ENCODE data around the gene GCC2. TPM values are rescaled to one million over a fixed set of nuclear protein-coding genes. Genes with fewer than 3 reads are reported as not detected.

GCC2 gene
- total and polyA plus RNA-seq, 2 of the 13 experiments (the other 11 are each of a cell fraction or from before 2014, with no cell fraction given) = 17.6 to 22.5 TPM

- H3K9me3 ChIP-seq (ENCODE audit: low read length) = no peaks in the 10 kb centered on the region
- ChIA-PET CTCF (ENCODE audit: low intra/inter-chr PET ratio, low total read pairs) (no interaction called here), POLR2A (interaction anchor here (2.1 kb wide), 1 partner anchor 14 kb away, joined by 8 read pairs; the partner anchor contains the start of gene LIMS1)
- in situ Hi-C loops (cut with HindIII; ENCODE audit: extremely low pct_ligation_motif_present, low pct_unique_long_range_greater_than_20kb) (no loop called here), intact Hi-C loops (cut with micrococcal nuclease; ENCODE audit: unreplicated experiment) (no loop called here)
- peaks cover 0 to 3% of the 10 kb centered on the region in 2 experiments; a peak in 2 of 5 replicates for H3K36me3 ChIP-seq (replicated peaks in 1 of 2; ENCODE audit: control insufficient read depth in 1 of 2, insufficient read depth in 2 of 2, low read length in 2 of 2)
- TF ChIP-seq ZNF232 (CRISPR knock-in tag; IDR thresholded peaks at IDR 0.05; ENCODE audit: borderline replicate concordance) (no peak), EED (CRISPR knock-in tag; IDR thresholded peaks at IDR 0.05) (no peak), ARNT (IDR thresholded peaks at IDR 0.05) (no peak), ZBTB1 (CRISPR knock-in tag; IDR thresholded peaks at IDR 0.05; ENCODE audit: borderline replicate concordance) (no peak)
- DNase-seq (ENCODE audit: low spot score) = no peak
- WGBS (ENCODE audit: low lambda C conversion rate) = 93% methylated on average over 9 of the region's 9 CpGs
- H3K9ac ChIP-seq (ENCODE audit: insufficient read depth, low read depth, low read length) = no peak overlapping the region
- TSS peak; percentile 11 for BruUV-seq (replicated peaks)
- H3K4me1 ChIP-seq (ENCODE audit: insufficient read depth, low read length) = peaks cover 16% of the 10 kb centered on the region
- ATAC-seq = no peak
- peaks cover 14% of the 10 kb centered on the region for H4K20me1 ChIP-seq (ENCODE audit: insufficient read depth, low read length)
- no peak overlapping the region for H3K4me3 ChIP-seq (replicated peaks in 1 of 3; ENCODE audit: insufficient read depth in 1 of 3, low read depth in 2 of 3, low read length in 3 of 3)
- H3K27ac ChIP-seq (ENCODE audit: extremely low read length, insufficient read depth, low read length) = no peak overlapping the region
- H3K79me2 ChIP-seq (ENCODE audit: insufficient read depth, low read length) = peaks cover 76% of the 10 kb centered on the region
- no peak for FAIRE-seq
- H2AFZ ChIP-seq (ENCODE audit: low read length) = no peak overlapping the region
- no peak overlapping the region for H3K4me2 ChIP-seq (ENCODE audit: low read depth, low read length)
- no peaks in the 10 kb centered on the region for H3K27me3 ChIP-seq (ENCODE audit: control insufficient read depth in 1 of 2, insufficient read depth in 2 of 2, low read length in 2 of 2)
These were observed 99.4 kb downstream of the GCC2 start for GRCh38 chr2:108548208-108549003.

GRCh38 chr2:108552566-108552965, 103.6 kb downstream of the GCC2 start:
- no peak overlapping the region for H3K4me2 ChIP-seq (ENCODE audit: low read depth, low read length)
- DNase-seq (ENCODE audit: low spot score) = no peak
- intact Hi-C loops (cut with micrococcal nuclease; ENCODE audit: unreplicated experiment) = no loop called here
- no peaks in the 10 kb centered on the region for H3K27me3 ChIP-seq (ENCODE audit: control insufficient read depth in 1 of 2, insufficient read depth in 2 of 2, low read length in 2 of 2)
- H3K27ac ChIP-seq (ENCODE audit: extremely low read length, insufficient read depth, low read length) = peak overlapping the region; percentile 11
- no peak for ATAC-seq
- no TSS peak for BruUV-seq (replicated peaks)
- H3K4me3 ChIP-seq (replicated peaks in 1 of 3; ENCODE audit: insufficient read depth in 1 of 3, low read depth in 2 of 3, low read length in 3 of 3) = no peak overlapping the region
- 92% methylated on average over 2 of the region's 2 CpGs for WGBS (ENCODE audit: low lambda C conversion rate)
- no peak overlapping the region for H3K9ac ChIP-seq (ENCODE audit: insufficient read depth, low read depth, low read length)
- peaks cover 77% of the 10 kb centered on the region for H3K79me2 ChIP-seq (ENCODE audit: insufficient read depth, low read length)
- no peaks in the 10 kb centered on the region for H3K36me3 ChIP-seq (replicated peaks in 1 of 2; ENCODE audit: control insufficient read depth in 1 of 2, insufficient read depth in 2 of 2, low read length in 2 of 2)
- H3K9me3 ChIP-seq (ENCODE audit: low read length) = no peaks in the 10 kb centered on the region
- in situ Hi-C loops (cut with HindIII; ENCODE audit: extremely low pct_ligation_motif_present, low pct_unique_long_range_greater_than_20kb) = no loop called here
- H2AFZ ChIP-seq (ENCODE audit: low read length) = no peak overlapping the region
- no peak for TF ChIP-seq CCDC6 (CRISPR knock-in tag; IDR thresholded peaks at IDR 0.05)
- no peak for TF ChIP-seq ZNF75D (CRISPR knock-in tag; IDR thresholded peaks at IDR 0.05; ENCODE audit: borderline replicate concordance)
- TF ChIP-seq ZSCAN20 (CRISPR knock-in tag; IDR thresholded peaks at IDR 0.05; ENCODE audit: borderline replicate concordance) = no peak
- peaks cover 18% of the 10 kb centered on the region for H3K4me1 ChIP-seq (ENCODE audit: insufficient read depth, low read length)
- CTCF ChIA-PET (ENCODE audit: low intra/inter-chr PET ratio, low total read pairs) = no interaction called here
- FAIRE-seq = no peak
- POLR2A ChIA-PET = no interaction called here
- H4K20me1 ChIP-seq (ENCODE audit: insufficient read depth, low read length) = peaks cover 12% of the 10 kb centered on the region
